Measurements from ENCODE around the gene DGKI.

DNA sequence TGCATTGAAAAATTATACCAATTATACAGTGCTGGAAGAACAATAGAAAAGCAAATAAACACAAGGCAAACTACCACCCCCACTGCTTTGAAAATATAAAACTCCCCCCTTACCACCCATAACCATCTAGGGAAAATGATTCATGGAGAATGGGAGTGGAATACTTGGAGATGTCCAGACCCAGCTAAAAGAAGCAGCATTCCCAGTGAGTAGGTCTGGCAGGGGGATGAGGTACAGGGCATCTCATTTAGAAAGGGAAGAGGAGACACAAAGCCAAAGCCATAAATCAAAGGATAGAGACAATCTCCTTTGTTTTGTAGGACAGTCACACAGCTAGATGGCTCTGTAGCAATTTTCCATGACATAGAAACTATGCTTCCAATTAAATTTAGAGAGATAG, 36.0 kb upstream of the DGKI start:
- no peak for TF ChIP-seq POLR2A (IDR thresholded peaks at IDR 0.05)
- TF ChIP-seq, protein P1, sequence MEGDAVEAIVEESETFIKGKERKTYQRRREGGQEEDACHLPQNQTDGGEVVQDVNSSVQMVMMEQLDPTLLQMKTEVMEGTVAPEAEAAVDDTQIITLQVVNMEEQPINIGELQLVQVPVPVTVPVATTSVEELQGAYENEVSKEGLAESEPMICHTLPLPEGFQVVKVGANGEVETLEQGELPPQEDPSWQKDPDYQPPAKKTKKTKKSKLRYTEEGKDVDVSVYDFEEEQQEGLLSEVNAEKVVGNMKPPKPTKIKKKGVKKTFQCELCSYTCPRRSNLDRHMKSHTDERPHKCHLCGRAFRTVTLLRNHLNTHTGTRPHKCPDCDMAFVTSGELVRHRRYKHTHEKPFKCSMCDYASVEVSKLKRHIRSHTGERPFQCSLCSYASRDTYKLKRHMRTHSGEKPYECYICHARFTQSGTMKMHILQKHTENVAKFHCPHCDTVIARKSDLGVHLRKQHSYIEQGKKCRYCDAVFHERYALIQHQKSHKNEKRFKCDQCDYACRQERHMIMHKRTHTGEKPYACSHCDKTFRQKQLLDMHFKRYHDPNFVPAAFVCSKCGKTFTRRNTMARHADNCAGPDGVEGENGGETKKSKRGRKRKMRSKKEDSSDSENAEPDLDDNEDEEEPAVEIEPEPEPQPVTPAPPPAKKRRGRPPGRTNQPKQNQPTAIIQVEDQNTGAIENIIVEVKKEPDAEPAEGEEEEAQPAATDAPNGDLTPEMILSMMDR (IDR thresholded peaks at IDR 0.05) = no peak
